ENCODE results near the gene GCSAM.

The GCSAM gene

GRCh38 chr3:112129925-112130637 lies 3.0 kb downstream of the GCSAM start:
- no peak for TF ChIP-seq CTCF (IDR thresholded peaks at IDR 0.05; ENCODE audit: low read depth, low read length)
- no peak overlapping the region for H3K4me3 ChIP-seq (ENCODE audit: low read depth, low read length)

- H3K4me3 ChIP-seq (ENCODE audit: low read depth, low read length): no peak overlapping the region
- no peak for TF ChIP-seq CTCF (IDR thresholded peaks at IDR 0.05; ENCODE audit: low read depth, low read length)
These were observed 4.0 kb downstream of the GCSAM start for GRCh38 chr3:112128843-112129727.

GRCh38 chr3:112127522-112128494 lies 5.2 kb downstream of the GCSAM start:
- no peak overlapping the region for H3K4me3 ChIP-seq (ENCODE audit: low read depth, low read length)
- TF ChIP-seq CTCF (IDR thresholded peaks at IDR 0.05; ENCODE audit: low read depth, low read length): no peak

- no peak for TF ChIP-seq CTCF (IDR thresholded peaks at IDR 0.05; ENCODE audit: low read depth, low read length)
- H3K4me3 ChIP-seq (ENCODE audit: low read depth, low read length): no peak overlapping the region
These were observed 6.5 kb downstream of the GCSAM start for GRCh38 chr3:112126511-112126911.

- no peak overlapping the region for H3K4me3 ChIP-seq (ENCODE audit: low read depth, low read length)
- TF ChIP-seq CTCF (IDR thresholded peaks at IDR 0.05; ENCODE audit: low read depth, low read length): no peak
These were observed 8.0 kb downstream of the GCSAM start for GRCh38 chr3:112124907-112125607.

GRCh38 chr3:112123548-112123947 lies 9.5 kb downstream of the GCSAM start:
- no peak overlapping the region for H3K4me3 ChIP-seq (ENCODE audit: low read depth, low read length)
- no peak for TF ChIP-seq CTCF (IDR thresholded peaks at IDR 0.05; ENCODE audit: low read depth, low read length)
